Skeletal muscle satellite cell (primary cell): ENCODE data around the gene AJAP1.

Experiments used
- H3K27me3 ChIP-seq: 2 replicates; pipeline ENCODE4 v1.7.0; 2013; ENCODE audit warnings: low read length; ENCODE audit not compliant: control insufficient read depth, insufficient read depth
- H3K36me3 ChIP-seq: 2 replicates; pipeline ENCODE4 v1.7.0; 2013; ENCODE audit warnings: mild to moderate bottlenecking, control low read depth, low read length; ENCODE audit not compliant: insufficient read depth
- H3K4me1 ChIP-seq: 2 replicates; pipeline ENCODE4 v1.7.0; 2013; ENCODE audit warnings: low read length; ENCODE audit not compliant: control insufficient read depth, insufficient read depth
- H3K4me2 ChIP-seq: 2 replicates; pipeline ENCODE4 v1.7.0; 2013; ENCODE audit warnings: mild to moderate bottlenecking, low read length
- H3K4me3 ChIP-seq: 2 replicates; pipeline ENCODE4 v1.7.0; 2013; ENCODE audit warnings: low read length
- H3K9ac ChIP-seq: 2 replicates; pipeline ENCODE4 v1.7.0; 2013; ENCODE audit warnings: mild to moderate bottlenecking, low read depth, low read length, moderate library complexity
- H3K9me3 ChIP-seq: replicated peaks from 2 replicates; pipeline ENCODE4 v1.7.0; 2013; ENCODE audit warnings: mild to moderate bottlenecking, control low read depth, low read length

AJAP1 gene

GRCh38 chr1:4794020-4794780, 139.8 kb downstream of the AJAP1 start:
- Histone ChIP-seq H3K4me2 (no peak overlapping the region), H3K27me3 (no peaks in the 10 kb centered on the region), H3K9me3 (peaks cover 7% of the 10 kb centered on the region), H3K4me3 (no peak overlapping the region), H3K4me1 (no peaks in the 10 kb centered on the region), H3K36me3 (no peaks in the 10 kb centered on the region), H3K9ac (no peak overlapping the region)

- Histone ChIP-seq H3K4me2 (no peak overlapping the region), H3K4me1 (no peaks in the 10 kb centered on the region), H3K36me3 (no peaks in the 10 kb centered on the region), H3K4me3 (no peak overlapping the region), H3K9me3 (peaks cover 12% of the 10 kb centered on the region), H3K27me3 (no peaks in the 10 kb centered on the region), H3K9ac (no peak overlapping the region)
These were observed 142.0 kb downstream of the AJAP1 start for GRCh38 chr1:4796161-4797015.

GRCh38 chr1:4797016-4797410, 142.6 kb downstream of the AJAP1 start:
- H3K4me2 ChIP-seq, result no peak overlapping the region
- no peak overlapping the region for H3K9ac ChIP-seq
- no peak overlapping the region for H3K4me3 ChIP-seq
- H3K36me3 ChIP-seq, result no peaks in the 10 kb centered on the region
- no peaks in the 10 kb centered on the region for H3K4me1 ChIP-seq
- peaks cover 15% of the 10 kb centered on the region for H3K9me3 ChIP-seq
- no peaks in the 10 kb centered on the region for H3K27me3 ChIP-seq

GRCh38 chr1:4797429-4797828, 143.0 kb downstream of the AJAP1 start:
- Histone ChIP-seq H3K4me3 (no peak overlapping the region), H3K4me2 (no peak overlapping the region), H3K36me3 (no peaks in the 10 kb centered on the region), H3K9ac (no peak overlapping the region), H3K4me1 (no peaks in the 10 kb centered on the region), H3K27me3 (no peaks in the 10 kb centered on the region), H3K9me3 (peaks cover 15% of the 10 kb centered on the region)

GRCh38 chr1:4801192-4801924, 146.9 kb downstream of the AJAP1 start:
- H3K36me3 ChIP-seq, result no peaks in the 10 kb centered on the region
- H3K4me1 ChIP-seq, result no peaks in the 10 kb centered on the region
- no peaks in the 10 kb centered on the region for H3K27me3 ChIP-seq
- peaks cover 24% of the 10 kb centered on the region for H3K9me3 ChIP-seq
- H3K4me3 ChIP-seq, result no peak overlapping the region
- H3K9ac ChIP-seq, result no peak overlapping the region
- H3K4me2 ChIP-seq, result no peak overlapping the region

GRCh38 chr1:4802024-4802423, 147.6 kb downstream of the AJAP1 start:
- no peaks in the 10 kb centered on the region for H3K36me3 ChIP-seq
- peaks cover 22% of the 10 kb centered on the region for H3K9me3 ChIP-seq
- H3K9ac ChIP-seq, result no peak overlapping the region
- H3K4me1 ChIP-seq, result no peaks in the 10 kb centered on the region
- H3K4me2 ChIP-seq, result no peak overlapping the region
- no peak overlapping the region for H3K4me3 ChIP-seq
- no peaks in the 10 kb centered on the region for H3K27me3 ChIP-seq

- no peak overlapping the region for H3K9ac ChIP-seq
- no peak overlapping the region for H3K4me3 ChIP-seq
- no peaks in the 10 kb centered on the region for H3K4me1 ChIP-seq
- no peaks in the 10 kb centered on the region for H3K36me3 ChIP-seq
- H3K4me2 ChIP-seq, result no peak overlapping the region
- H3K27me3 ChIP-seq, result no peaks in the 10 kb centered on the region
- H3K9me3 ChIP-seq, result peaks cover 20% of the 10 kb centered on the region
These were observed 148.9 kb downstream of the AJAP1 start for GRCh38 chr1:4803335-4803734.

GRCh38 chr1:4805987-4806386, 151.6 kb downstream of the AJAP1 start:
- H3K27me3 ChIP-seq, result no peaks in the 10 kb centered on the region
- no peaks in the 10 kb centered on the region for H3K4me1 ChIP-seq
- no peak overlapping the region for H3K4me3 ChIP-seq
- H3K4me2 ChIP-seq, result no peak overlapping the region
- no peak overlapping the region for H3K9ac ChIP-seq
- H3K9me3 ChIP-seq, result peaks cover 15% of the 10 kb centered on the region
- H3K36me3 ChIP-seq, result no peaks in the 10 kb centered on the region

GRCh38 chr1:4820543-4820942, 166.1 kb downstream of the AJAP1 start:
- Histone ChIP-seq H3K4me2 (no peak overlapping the region), H3K27me3 (no peaks in the 10 kb centered on the region), H3K9me3 (peaks cover 10% of the 10 kb centered on the region), H3K9ac (no peak overlapping the region), H3K4me3 (no peak overlapping the region), H3K36me3 (no peaks in the 10 kb centered on the region), H3K4me1 (no peaks in the 10 kb centered on the region)

GRCh38 chr1:4825800-4826450, 171.5 kb downstream of the AJAP1 start:
- no peak overlapping the region for H3K9ac ChIP-seq
- H3K4me3 ChIP-seq, result no peak overlapping the region
- H3K4me2 ChIP-seq, result no peak overlapping the region
- no peaks in the 10 kb centered on the region for H3K4me1 ChIP-seq
- no peaks in the 10 kb centered on the region for H3K27me3 ChIP-seq
- no peaks in the 10 kb centered on the region for H3K36me3 ChIP-seq
- peaks cover 7% of the 10 kb centered on the region for H3K9me3 ChIP-seq

- Histone ChIP-seq H3K36me3 (no peaks in the 10 kb centered on the region), H3K27me3 (no peaks in the 10 kb centered on the region), H3K9ac (no peak overlapping the region), H3K9me3 (peaks cover 9% of the 10 kb centered on the region), H3K4me3 (no peak overlapping the region), H3K4me1 (no peaks in the 10 kb centered on the region), H3K4me2 (no peak overlapping the region)
These were observed 176.3 kb downstream of the AJAP1 start for GRCh38 chr1:4830707-4831106.
